ENCODE measurements around the gene PHACTR4.

- TF ChIP-seq CTCF (IDR thresholded peaks at IDR 0.05; ENCODE audit: low read depth, low read length), result no peak
- no peak for TF ChIP-seq POLR2A (IDR thresholded peaks at IDR 0.05; ENCODE audit: extremely low read depth, insufficient read length)
Observed at GRCh38 chr1:28457678-28458077, 88.1 kb downstream of the PHACTR4 start.
